Activated CD4-positive, alpha-beta T cell treated with anti-CD3 and anti-CD28 coated beads for 24 hours (primary cell): ENCODE measurements around the gene CAMKK2.
"Not testable (repeated sequence)": the region's sequence is repeated elsewhere in the genome, so short reads cannot be mapped to it uniquely, and the experiment has no call there.

ENCODE experiments used
- DNase-seq, 2 donors: peaks; one replicate each; pipeline ENCODE4 v3.0.0-alpha.2; 2020; ENCODE audit warnings: low read depth in 2 of 2

CAMKK2 gene

DNA sequence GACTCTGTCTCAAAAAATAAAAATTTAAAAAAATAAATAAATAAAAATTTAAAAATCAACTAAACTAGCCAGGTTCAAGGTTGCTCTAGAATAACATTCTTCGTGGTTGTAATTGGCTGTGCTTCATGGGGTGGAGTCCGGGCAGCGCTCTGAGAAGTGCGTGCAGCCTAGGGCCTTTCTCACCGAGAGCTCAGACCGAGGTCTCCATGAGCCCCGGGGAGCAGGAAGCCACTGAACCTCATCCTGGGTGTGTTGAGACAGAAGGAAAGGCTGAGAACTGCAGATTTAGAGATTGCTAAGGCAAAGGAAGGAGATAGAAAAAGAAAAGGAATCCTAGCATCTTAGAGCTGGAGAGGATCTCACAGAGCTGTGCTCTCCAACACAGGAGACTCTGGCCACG, 71.9 kb downstream of the CAMKK2 start:
- no peak for DNase-seq

DNA sequence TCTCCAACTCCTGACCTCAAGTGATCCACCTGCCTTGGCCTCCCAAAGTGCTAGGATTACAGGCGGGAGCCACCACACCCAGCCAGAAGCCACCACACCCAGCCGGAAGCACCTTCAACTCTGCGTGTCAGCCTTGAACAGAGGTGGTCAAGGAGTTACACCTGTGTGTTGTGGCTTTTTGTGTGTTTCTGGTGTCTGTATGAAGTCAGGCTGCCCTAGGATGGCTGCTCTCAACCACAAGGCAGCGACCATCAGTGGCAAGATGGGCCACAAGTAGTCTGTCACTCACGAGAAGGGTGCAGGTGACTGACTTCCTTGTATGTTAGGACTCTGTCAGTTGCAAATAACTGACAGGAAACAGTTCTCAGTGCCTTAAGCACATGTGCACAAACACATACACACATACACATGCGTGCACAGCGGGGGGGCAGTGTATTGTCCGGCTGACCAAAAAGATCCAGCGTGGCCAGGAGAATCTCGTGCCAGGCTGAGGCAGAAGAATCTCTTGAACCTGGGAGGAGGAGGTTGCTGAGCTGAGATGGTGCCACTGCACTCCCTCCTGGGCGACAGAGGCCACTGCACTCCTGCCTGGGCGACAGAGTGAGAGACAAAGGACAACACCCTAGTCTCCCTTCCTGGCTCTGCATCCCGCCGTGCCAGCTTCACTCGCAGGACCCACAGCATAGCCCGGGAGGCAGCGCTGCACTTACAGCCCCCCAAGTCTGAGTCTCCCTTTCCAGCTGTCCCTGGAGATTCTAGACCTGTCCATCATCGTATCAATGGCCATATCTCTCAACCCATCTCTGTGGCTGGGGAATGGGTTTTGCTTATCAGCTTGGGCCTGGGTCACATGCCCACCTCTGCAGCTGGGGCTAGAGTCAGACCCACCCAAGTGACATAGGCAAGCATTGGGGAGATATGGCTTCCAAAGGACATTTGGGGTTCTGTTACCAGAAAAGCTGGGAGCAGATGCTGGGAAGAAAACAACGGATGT, 72.9 kb downstream of the CAMKK2 start:
- DNase-seq: peak in 1 of 2 donors; percentile 22

DNA sequence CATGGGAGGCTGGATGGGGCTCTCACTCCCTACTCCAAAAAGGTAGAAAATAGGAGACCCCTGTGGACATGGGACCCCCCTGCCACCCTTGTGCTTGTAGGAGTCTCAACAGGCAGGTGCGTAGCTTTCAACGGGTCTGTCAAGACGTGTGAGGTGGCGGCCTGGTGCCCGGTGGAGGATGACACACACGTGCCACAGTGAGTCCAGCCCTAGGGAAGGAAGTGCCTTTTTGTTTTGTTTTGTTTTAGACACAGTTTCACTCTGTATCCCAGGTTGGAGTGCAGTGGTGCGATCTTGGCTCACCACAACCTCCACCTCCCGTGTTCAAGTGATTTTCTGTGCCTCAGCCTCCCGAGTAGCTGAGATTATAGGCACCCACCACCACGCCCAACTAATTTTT, 73.7 kb downstream of the CAMKK2 start:
- DNase-seq: no peak

DNA sequence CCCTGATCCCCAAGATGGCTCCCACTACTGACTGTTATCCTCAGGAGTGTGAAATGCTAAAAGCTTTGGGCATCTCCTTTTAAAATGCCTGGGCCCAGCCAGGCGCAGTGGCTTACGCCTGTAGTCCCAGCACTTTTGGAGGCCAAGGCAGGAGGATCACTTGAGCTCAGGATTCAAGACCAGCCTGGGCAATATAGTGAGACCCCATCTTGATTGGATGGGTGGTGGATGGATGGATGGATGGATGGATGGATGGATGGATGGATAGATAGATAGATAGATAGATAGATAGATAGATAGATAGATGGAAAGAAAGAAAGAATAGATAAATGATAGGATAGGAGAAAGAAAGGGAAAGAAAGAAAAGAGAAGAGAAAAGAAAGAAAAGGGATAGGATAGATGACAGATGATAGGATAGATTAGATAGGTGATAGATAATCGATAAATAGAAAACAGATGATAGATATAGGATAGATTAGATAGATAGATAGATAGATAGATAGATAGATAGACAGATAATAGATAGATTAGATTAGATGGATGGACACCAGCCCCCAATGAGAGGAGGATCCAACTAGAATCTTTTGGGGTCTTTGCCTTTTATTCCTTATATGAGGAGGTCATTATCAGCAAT, 77.0 kb downstream of the CAMKK2 start:
- DNase-seq: no peak

DNA sequence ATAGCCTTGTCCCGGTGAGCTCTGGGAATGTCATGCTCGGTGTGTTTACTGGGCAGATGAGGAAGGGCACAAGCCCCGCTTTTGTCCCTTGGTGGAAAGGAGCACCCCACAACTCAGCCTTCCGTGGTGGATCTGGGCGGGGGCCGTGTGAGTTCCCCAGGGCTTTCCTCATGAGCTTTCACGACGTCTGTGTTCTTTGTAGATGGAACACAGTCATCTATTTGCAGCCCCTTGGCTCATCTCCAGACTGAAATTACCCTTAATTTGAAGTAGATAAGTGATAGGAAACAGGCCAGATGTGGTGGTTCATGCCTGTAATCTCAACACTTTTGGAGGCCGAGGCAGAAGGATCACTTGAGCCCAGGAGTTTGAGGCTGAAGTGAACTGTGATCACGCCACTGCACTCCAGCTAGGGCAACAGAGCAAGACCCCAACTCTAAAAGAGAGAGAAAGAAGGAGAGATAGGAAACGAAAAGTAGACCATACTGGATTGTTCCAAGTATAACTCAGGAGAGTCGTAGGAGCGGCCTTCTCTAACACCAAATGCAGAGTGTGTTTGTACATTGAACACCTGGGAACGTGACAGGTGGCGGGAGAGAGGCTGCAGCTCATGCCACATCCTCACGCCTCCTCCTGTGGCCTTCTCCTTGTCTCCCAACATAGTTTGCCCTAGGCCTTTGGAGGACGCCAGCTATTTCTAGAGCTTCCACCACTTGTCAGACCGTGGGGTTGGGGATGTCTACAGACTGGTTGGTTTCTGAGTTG, 77.7 kb downstream of the CAMKK2 start:
- no peak for DNase-seq

DNA sequence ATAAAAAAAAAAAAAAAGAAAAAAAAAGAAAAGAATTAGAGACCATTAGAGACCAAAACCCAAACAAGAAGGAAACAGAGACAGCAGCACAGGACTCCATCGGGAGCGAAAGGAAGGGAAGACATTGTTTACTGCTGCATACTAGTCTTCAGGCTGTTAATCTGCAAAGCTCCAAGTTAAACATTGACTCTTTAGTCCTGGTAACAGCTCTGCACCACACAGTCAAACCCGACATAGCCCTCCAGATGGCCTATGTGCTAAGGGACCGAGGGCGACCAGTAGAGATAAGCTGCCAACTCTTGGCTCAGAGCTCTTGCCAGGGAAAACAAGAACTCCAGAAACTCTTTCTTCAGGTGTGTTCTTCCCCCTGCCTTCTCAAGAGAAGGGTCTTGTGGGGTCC, 78.7 kb downstream of the CAMKK2 start:
- DNase-seq: no peak

DNA sequence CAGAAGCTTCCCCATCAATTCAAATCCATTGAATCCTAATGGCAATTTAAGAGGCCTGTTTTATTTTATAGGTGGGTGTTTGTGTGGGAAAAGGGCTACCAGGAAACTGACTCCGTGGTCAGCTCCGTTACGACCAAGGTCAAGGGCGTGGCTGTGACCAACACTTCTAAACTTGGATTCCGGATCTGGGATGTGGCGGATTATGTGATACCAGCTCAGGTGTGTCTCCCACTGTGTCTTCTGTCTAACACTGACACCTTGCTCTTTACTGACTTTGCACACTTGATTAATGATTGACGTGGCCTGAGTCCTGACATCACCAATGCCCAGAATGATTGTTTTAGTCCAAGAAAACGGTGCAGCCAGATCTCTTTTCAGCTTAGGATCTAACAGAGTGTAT, 79.4 kb downstream of the CAMKK2 start:
- DNase-seq: no peak

DNA sequence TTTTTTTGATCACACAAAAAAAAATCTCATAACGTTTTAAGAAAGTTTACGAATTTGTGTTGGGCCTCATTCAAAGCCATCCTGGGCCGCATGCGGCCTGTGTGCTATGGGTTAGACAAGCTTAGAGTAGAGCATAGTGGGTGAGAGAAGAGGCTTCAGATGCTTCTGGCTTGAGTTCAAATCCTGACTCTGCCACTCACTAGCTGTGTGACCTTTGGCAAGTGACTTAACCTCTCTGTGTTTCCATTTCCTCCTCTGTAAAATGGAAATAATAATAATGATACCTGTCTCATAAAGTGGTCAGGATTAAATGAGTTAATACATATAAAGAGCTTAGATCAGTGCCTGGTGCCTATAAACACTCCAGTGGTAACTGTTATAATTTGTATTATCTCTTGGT, 80.4 kb downstream of the CAMKK2 start:
- no peak for DNase-seq

DNA sequence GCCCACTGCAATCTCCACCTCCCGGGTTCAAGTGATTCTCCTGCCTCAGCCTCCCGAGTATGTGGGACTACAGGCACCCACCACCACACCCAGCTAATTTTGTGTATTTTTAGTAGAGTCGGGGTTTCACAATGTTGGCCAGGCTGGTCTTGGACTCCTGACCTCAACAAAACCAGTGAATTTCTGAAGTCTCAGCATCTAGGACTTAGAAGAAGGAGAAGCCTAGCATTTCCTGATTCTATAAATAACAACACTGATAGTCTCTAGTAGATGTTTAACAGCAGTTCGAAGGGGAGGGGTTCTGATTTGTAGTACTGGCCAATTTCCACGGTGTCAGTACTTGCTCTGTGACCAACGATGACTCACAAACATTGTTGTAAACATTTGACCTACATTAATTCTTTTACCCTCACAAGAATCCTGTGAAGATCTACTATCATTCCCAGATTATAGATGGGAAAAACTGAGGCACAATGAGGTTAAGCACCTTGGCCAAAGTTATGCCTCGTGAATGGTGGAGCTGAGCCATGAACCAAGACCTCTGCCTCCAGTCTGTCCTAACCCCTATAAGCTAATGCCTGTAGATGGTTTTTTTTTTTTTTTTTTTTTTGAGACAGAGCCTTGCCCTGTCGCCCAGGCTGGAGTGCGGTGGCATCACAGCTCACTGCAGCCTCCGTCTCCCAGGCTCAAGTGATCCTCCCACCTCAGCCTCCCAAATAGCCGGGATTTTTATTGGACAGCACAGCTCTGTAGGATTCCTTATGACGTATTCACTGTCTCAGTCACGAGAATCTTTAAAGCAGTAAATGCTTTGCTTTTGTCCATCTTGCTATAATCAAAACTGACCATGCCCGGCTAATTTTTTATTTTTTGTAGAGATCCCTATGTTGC, 81.4 kb downstream of the CAMKK2 start:
- DNase-seq: no peak

DNA sequence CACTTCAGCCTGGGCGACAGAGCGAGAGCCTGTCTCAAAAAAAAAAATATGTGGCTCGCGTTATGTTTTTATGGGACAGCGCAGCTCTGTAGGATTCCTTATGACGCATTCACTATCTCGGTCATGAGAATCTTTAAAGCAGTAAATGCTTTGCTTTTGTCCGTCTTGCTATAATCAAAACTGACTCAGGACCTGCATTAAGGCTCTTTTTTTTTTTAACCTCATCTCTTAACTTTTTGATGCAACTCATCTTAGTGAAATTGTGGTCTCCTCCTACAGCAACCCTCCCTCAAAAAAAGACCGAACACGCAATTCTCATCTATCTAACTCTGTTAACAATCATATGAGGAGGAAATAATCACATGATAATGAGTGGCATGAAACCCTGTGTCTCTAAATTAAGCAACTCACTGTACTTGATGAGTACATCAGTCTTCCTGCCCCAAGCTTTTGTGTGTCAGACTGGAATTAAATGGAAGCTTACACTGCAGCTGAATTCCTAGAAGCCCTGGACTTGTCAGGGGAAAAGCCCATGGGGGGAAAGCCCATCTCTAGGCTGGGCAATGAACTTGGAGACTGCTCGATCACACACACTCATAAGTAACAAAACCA, 82.2 kb downstream of the CAMKK2 start:
- no peak for DNase-seq

DNA sequence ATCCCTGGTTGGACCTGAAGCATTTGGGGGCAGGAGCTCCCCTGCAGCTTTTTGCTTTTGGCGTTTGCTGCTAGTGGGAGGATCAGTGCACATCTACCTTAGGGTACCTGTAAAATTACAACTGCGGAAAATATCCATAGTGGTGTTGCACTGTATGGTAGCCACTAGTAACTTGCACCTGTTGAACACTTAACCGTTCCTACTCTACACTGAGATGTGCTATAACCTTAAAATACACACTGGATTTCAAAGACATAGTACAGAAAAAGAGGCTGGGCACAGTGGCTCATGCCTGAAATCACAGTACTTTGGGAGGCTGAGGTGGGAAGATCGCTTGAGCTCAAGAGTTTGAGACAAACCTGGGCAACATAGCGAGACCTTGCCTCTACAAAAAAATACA, 83.6 kb downstream of the CAMKK2 start:
- no peak for DNase-seq

DNA sequence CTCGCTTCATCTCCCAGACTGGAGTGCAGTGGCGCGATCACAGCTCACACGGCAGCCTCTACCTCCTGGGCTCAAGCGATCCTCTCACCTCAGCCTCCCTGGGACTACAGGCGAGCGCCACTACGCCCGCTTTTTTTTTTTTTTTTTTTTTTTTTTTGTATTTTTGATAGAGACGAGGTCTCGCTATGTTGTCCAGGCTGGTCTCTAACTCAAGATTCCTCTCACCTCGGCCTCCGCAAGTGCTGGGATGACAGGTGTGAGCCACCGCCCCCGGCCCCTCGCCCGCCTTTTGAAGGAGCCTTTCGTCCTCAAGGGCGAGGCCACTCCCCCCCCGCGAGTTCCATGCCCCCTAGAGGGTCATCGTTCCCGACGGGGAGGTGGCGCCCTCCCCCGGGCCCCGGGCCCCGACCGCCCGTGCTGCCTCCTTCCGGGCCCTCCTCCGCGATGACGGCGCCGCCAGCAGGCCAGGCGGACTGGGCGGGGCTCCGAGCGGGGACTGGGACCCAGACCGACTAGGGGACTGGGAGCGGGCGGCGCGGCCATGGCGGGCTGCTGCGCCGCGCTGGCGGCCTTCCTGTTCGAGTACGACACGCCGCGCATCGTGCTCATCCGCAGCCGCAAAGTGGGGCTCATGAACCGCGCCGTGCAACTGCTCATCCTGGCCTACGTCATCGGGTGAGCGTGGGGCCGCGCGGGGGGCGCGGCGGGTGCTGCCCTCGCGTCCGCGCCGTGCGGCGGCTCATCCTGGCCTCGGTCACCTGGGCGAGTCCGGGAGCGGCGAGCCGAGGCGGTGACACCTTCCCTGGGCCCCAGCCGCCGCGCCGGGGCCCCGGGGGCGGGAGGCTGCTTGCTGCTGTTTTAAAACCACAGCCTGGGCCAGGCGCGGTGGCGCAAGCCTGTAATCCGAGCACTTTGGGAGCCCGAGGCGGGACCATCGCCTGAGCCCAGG, 86.6 kb downstream of the CAMKK2 start, which contains the start of gene P2RX4:
Gene P2RX4 (plus strand): TSS at position 506 of the 949 bp plus-strand sequence. CDS start 36 bp downstream, at position 542.
- DNase-seq: peak; percentile 71 to 85

DNA sequence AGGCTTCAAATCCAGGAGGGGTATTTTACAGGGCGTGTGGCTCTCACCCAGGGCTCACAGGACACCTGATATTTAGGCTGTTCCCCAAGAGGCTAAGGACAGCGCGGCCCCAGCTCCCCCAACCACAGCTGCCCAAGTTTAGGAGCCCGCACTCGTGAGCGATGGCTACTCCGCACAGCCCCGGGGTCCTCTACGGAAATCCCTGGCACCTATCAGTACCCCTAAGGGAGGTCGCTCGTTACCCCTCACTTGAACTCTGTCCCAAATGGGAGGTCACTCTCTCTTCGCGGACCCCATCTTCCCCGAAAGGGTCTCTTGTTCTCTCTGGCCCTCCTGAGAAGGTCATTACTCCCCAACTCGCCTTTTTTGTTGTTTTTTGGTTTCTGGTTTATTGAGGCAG, 87.3 kb downstream of the CAMKK2 start:
- no peak for DNase-seq

DNA sequence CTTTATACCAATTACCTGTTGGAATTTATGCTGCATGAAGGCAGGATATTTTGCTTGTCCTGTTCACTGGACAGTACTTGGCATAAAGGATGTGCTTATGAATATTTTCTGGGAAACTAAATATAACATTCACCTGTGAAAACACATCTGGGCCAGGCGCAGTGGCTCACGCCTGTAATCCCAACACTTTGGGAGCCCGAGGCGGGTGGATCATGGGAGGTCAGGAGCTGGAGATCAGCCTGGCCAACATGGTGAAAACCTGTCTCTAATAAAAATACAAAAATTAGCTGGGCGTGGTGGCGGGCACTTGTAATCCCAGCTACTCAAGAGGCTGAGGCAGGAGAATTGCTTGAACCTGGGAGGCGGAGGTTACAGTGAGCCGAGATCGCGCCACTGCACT, 87.9 kb downstream of the CAMKK2 start:
- not testable (repeated sequence) for DNase-seq

DNA sequence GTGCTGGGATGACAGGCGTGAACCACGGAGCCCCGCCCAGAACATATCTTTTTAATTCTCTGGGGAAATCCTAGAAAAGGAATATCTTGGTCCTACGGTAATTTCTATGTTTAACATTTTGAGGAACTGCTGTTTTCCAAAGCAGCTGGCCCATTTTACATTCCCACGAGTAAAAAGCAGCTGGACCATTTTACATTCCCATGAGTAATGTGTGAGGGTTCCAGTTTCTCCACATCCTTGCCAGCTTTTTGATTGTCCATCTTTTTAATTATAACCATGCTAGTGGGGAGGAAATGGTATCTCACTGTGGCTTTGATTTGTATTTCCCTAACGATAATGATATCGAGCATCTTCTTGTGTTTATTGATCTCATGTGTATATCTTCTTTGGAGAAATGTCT, 91.0 kb downstream of the CAMKK2 start:
- no peak for DNase-seq

DNA sequence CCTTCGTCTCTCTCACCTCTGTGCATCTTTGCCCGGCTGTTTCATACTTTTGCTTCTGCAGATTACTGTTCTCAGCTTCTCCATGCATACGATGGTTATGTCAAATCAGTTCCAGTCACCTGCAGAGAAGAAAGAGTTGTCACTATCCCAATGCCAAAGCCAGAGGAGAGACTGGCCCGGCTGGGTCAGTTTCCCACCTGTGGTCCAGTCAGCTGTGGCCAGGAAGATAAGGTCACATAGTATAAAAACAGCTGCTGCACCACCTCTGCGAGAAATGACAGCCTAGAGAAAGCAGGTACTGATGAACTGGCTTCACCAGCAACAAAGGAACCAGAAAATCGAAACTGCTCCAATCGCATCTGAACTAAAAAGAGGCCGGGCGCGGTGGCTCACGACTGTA, 93.0 kb downstream of the CAMKK2 start:
- no peak for DNase-seq

DNA sequence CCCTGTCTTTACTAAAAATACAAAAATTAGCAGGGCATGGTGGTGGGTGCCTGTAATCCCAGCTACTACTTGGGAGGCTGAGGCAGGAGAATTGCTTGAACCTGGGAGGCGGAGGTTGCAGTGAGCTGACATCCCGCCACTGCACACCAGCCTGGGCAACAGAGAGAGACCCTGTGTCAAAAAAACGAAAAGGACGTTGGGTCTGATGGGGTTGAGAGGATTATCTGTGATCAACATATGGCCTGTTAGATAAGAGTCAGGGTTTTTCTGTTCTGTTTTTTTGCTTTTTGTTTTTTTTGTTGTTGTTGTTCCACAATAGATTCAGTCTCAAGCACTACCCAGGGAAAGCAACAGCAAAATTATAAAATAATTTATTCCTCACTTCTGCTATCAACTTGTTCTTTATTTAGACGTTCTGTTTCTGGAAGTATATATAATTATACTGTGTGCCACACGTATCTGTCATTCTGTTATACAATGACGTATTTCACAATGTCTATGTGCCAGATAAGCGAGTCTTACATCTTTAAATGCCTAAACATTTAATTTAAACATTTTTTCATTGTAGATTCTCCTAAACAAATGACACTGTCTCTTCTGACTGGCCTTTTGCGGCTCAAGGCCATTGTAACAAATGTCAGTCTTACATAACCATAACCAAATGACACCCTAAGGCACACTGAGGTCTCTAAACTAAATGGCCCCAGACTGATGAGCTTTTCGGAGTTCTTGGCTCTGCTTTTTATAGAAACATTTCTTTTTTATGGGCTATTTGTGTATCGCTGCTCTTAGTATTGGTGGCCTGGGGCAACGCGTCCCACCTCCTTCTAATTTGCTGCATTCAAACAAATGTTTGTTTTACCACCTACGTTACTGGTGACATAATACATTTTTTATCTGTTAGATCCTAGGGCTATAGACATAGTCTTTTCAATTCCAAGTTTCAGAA, 93.8 kb downstream of the CAMKK2 start:
- no peak for DNase-seq

DNA sequence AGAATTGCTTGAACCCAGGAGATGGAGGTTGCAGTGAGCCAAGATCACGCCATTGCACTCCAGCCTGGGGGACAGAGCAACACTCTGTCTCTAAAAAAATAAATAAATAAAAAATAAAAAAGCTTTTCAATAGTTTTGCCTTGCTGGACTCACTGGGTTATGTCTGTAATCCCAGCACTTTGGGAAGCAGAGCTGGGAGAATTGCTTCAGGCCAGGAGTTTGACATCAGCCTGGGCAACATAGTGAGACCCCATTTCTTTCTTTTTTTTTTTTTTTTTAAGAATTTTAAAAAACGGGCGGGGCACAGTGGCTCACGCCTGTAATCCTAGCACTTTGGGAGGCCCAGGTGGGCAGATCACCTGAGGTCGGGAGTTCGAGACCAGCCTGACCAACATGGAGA, 95.4 kb downstream of the CAMKK2 start:
- DNase-seq: not testable (repeated sequence)
